GM21447 (cell line): ENCODE results near the gene COL5A1.

Experiments
- ATAC-seq: cut with Tn5 transposase; IDR thresholded peaks from one replicate; pipeline ENCODE4 v1.9.1; 2021; ENCODE audit not compliant: unreplicated experiment

COL5A1 gene

GRCh38 chr9:134782921-134783698 is 141.5 kb downstream of the COL5A1 start:
- no peak for ATAC-seq

GRCh38 chr9:134783699-134784039 is 142.1 kb downstream of the COL5A1 start:
- no peak for ATAC-seq

GRCh38 chr9:134784577-134785305 is 143.1 kb downstream of the COL5A1 start:
- no peak for ATAC-seq

GRCh38 chr9:134785325-134786108 is 143.9 kb downstream of the COL5A1 start:
- ATAC-seq = no peak

GRCh38 chr9:134787601-134788531 is 146.3 kb downstream of the COL5A1 start:
- no peak for ATAC-seq

GRCh38 chr9:134789168-134789567 is 147.6 kb downstream of the COL5A1 start:
- no peak for ATAC-seq

- ATAC-seq = no peak
Measured at GRCh38 chr9:134791009-134791408, 149.4 kb downstream of the COL5A1 start.

- ATAC-seq = no peak
Measured at GRCh38 chr9:134792627-134793026, 151.0 kb downstream of the COL5A1 start.

GRCh38 chr9:134793288-134794188 is 151.9 kb downstream of the COL5A1 start:
- ATAC-seq = no peak

GRCh38 chr9:134794663-134795370 is 153.2 kb downstream of the COL5A1 start:
- no peak for ATAC-seq

- ATAC-seq = no peak
Measured at GRCh38 chr9:134795446-134795845, 153.8 kb downstream of the COL5A1 start.

- ATAC-seq = no peak
Measured at GRCh38 chr9:134796882-134797281, 155.3 kb downstream of the COL5A1 start.

- ATAC-seq = no peak
Measured at GRCh38 chr9:134800791-134801339, 159.3 kb downstream of the COL5A1 start.

- no peak for ATAC-seq
Measured at GRCh38 chr9:134802216-134802795, 160.7 kb downstream of the COL5A1 start.

GRCh38 chr9:134804871-134805270 is 163.3 kb downstream of the COL5A1 start:
- no peak for ATAC-seq

- ATAC-seq = no peak
Measured at GRCh38 chr9:134807716-134808446, 166.3 kb downstream of the COL5A1 start.

GRCh38 chr9:134808447-134808792 is 166.8 kb downstream of the COL5A1 start:
- ATAC-seq = no peak

- no peak for ATAC-seq
Measured at GRCh38 chr9:134809292-134809691, 167.7 kb downstream of the COL5A1 start.
